Measurements from ENCODE around the gene SORCS1.

Gene SORCS1

GRCh38 chr10:106566873-106567272 lies 597.6 kb downstream of the SORCS1 start:
- DNase-seq: no peak

- no peak for DNase-seq
These were observed 599.0 kb downstream of the SORCS1 start for GRCh38 chr10:106565546-106565945.

DNA sequence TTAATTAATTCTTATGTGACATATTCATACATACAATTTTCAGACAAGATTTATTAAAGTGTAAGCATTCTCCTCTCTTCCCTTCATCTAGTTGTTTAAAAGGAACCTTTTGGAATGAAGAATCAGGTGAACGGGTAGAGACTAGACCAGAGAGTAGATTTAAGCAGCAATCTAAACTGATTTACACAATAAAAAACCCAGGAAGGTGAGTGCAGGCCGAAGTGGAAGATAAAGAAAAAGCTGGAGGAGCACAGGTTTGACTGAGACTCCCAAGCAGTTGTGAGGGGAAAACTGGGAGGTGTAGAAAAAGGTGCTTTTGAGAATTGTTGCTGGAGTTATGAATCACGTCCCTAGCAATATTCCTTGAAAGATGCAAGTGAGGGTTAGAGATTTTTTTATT lies 601.1 kb downstream of the SORCS1 start:
- DNase-seq: no peak

- no peak for DNase-seq
These were observed 603.4 kb downstream of the SORCS1 start for GRCh38 chr10:106560925-106561640.

DNA sequence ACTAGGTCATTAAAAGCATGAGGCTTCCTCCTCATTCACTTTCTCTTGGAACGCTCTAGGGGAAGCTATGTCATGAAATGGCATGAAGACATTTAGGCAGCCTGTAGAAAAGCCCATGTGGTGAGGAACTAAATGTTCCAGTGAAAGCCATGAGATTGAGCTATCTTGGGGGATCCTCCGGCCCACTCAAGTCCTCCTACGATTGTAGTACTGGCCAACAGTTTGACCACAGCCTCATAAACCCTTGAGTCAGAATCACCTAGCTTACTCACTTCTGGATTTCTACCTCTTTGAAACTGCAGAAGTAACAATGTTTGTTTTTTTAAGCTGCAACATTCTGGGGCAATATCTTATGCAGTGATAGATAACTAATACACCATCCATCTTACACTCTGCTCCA lies 605.1 kb downstream of the SORCS1 start:
- no peak for DNase-seq

DNA sequence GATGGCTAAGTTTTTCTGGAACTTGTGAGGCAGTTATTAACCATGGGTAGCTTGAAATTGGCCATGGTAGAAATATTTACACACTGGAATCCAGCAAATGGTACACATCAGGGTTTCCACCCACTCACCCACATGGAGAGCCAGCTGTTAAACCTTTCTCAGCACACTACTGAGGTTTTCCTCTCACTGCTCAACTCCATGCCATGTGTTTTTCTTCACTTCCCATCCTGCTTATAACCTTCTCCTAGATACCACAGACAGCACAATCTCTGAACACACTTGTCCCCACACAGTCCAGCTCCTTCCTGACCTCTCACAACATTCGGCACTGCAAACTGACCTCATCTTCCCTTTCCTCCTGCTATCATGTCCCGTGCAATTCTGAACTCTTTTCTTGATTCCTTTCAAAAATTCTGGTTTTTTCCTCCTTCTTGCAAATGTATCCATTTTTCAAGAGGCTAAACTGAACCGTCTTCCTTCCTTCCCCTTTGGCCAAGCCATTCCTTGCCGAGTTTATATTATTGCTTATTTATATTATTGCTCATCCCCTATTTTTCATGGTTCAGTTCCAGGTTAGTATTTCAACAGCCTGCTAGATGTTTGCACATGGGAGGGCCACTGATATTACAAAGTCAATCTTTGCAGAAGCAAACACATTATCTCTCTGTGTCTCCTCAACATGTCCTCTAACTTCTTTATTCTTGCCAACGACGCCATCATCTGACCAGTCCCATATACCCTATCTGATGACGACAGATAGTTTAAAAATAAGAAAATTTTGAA lies 606.4 kb downstream of the SORCS1 start:
- no peak for DNase-seq

DNA sequence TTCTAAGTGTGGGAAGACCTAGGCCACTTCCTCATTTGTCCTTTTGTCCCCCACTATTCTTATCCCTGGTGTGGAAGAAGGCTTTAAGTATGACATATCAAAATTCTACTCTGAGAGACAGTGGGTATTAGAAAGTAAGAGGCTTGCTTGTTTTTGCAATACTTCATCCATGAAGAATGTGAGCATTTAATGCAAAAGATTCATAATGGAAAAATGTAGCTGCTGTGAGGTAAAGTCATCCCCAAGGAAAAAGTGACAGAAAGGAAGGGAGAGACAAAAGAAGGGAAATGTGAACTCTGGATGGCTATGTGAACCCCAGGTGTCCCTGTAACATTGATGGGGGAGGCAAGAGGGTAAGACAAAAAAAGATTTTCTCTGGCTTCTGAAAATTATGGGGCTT lies 607.5 kb downstream of the SORCS1 start:
- no peak for DNase-seq

GRCh38 chr10:106555599-106555998 lies 608.9 kb downstream of the SORCS1 start:
- no peak for DNase-seq

- DNase-seq: no peak
These were observed 612.9 kb downstream of the SORCS1 start for GRCh38 chr10:106551501-106552062.

DNA sequence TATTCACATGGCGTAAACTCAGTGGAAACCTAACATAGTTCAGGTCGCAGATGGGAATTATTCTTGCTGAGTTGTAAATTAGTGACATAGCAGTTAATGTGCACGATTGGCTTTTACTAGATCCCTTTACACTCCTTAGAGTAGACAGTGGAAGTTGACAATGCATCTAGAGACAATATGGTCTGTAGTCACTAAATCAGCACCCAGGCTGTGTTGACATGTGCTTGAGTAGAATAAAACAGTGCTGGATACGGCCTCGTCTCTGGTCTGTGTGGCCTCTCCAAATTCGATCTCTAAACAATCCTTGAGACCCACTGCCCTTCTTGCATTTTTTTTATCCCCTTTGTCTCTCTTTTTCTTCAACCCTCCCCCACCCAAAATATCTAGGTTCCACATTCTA lies 615.7 kb downstream of the SORCS1 start:
- DNase-seq: no peak

DNA sequence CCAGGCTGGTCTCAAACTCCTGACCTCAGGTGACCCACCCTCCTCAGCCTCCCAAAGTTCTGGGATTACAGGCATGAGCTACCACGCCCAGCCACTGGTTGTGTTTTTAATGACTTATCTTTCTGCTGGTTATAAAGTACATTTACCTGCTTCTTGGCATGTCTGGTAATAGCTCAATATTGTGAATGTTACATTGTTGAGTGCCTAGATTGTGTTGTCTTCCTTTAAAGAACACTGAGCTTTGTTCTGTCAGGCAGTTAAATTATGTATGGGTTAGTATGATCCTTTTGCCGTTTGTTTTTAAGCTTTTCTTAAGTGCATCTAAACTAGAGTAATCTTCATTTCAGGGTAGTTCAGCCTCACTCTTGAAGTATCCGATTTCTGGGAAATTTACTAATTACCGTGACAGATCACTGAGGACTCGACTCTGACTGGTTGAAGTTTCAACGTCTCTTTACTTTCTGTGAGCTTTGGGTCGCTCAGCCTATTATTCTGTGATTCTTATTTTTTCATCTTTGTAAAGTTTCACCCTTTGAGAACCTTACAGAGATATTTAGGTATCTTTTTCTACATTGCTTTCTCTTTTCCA lies 617.4 kb downstream of the SORCS1 start:
- no peak for DNase-seq

- no peak for DNase-seq
These were observed 622.0 kb downstream of the SORCS1 start for GRCh38 chr10:106542461-106542860.

DNA sequence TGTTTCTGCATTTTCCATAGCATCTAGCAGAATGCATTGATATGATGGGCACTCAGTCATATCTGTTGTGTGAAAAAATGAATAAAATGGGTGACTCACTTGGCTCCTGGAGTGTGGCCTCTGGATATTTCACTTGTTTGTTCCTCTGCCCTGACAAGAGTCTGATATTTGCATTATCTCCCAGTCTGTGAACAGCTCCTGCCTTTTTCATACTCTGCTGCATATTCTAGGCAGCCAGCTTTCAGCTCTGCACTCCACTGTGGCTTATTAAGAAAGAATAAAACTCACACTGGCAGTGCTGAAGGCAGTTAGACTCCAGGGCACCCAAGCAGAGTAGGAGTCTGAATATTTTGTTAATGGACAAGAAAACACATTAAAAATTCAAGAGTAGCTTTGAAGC lies 623.9 kb downstream of the SORCS1 start:
- DNase-seq: no peak

DNA sequence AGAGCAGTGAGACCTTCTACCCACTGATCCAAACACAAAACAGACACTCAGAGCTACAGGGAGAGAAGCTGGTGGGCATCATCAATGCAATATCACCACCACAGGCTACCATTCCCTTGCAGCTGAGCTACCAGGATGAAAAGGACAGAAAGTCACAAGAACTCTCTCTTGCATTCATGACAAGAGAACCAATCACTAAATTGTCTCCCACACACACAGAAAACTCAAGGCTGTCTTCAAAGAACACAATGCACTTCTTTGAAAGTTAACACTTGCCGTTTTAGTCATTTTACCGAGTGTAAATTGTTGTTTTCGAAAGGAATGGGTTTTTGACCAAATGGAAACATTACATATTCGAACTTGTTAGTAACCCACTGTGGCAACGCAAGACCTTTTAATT lies 626.6 kb downstream of the SORCS1 start:
- DNase-seq: no peak

GRCh38 chr10:106535304-106535953 lies 629.1 kb downstream of the SORCS1 start:
- DNase-seq: no peak

GRCh38 chr10:106534441-106534840 lies 630.1 kb downstream of the SORCS1 start:
- no peak for DNase-seq

DNA sequence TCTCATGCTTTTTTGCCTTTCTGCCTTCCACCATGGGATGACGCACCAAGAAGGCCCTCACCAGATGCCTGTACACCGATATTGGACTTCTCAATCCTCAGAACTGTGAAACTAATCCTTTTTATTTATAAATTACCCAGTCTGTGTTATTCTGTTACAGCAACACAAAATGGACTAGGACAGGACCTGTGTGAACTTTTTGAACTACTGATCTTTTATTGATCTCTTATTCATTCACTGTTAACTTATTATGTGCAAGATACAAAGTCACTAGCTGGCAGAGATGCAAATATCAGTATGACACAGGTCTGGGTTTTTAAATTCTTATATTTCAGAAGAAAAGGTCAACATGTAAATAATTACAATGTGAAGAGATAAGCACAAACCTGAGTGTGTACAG lies 635.8 kb downstream of the SORCS1 start:
- no peak for DNase-seq

- no peak for DNase-seq
These were observed 638.7 kb downstream of the SORCS1 start for GRCh38 chr10:106525835-106526234.
